GF-D8 (cell line): ENCODE results near the gene DCST1.

Experiments
- DNase-seq: peaks from one replicate; lab custom pipeline; 2025; lab: John Stamatoyannopoulos, UW

The DCST1 gene

DNA sequence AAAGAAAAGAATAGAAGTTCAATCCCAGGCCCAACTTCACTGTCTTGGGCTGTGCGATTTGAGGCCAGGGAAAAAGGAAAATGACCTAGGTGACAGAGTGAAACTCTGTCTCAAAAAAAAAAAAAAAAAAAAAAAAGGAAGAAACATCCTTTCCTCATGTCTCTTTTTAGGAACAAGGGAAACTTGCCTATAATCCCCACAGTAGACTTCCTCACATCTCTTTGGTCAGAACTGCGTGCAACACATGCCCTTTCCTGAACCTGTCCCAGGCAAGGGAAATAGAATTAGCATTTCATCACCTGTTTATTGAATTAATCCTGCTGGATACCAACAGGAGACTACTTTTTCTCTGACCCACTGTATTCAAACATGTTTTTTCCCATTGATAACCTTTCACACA is 2.3 kb downstream of the DCST1 start:
- no peak for DNase-seq

DNA sequence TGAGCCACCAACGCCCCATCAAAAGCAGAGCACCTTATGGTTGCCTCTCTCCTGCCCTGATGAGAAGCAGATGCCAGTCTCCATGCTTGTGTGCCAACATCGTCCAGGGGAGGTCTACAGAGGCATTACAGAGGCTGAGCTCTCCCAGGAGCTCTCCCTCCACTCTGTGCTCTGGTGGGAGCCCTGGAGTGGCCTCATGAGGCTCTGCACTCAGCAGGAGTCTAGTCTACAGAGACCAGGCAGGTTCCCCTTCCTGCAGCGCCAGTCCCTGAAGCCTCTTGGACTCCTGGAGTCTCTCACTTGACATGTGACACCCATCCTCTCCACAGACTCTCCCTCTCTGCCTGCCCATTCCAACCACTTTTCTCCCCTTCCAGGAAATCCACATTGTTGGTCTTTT is 3.4 kb downstream of the DCST1 start:
- DNase-seq, result no peak

DNA sequence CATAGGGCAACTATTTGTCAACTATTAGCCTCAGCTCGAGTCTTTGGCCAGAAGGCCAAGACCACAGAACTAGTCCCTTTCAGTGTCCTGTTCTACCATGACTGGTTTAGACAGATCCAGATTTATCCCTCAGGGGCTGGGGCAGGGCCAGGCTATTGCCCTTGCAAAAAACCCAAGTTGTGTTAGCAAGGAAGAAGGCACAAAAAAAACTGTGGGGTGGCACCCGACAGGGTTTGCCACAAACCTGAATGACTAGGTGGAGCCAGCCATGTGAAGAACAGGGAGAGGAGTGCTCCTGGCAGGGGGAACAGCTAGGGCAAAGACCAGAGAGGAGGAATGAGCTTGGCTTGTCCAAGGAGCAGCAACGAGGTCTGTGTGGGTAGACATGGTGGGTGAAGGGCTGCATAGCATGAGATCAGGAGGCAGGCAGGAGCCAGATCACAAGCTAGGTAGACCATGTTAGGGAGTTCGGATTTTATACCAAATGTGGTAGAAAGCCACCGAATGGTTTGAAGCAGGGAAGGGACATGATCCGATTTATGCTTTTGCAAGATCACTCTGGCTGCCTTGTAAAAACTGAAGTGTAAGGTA is 4.3 kb downstream of the DCST1 start:
- no peak for DNase-seq

DNA sequence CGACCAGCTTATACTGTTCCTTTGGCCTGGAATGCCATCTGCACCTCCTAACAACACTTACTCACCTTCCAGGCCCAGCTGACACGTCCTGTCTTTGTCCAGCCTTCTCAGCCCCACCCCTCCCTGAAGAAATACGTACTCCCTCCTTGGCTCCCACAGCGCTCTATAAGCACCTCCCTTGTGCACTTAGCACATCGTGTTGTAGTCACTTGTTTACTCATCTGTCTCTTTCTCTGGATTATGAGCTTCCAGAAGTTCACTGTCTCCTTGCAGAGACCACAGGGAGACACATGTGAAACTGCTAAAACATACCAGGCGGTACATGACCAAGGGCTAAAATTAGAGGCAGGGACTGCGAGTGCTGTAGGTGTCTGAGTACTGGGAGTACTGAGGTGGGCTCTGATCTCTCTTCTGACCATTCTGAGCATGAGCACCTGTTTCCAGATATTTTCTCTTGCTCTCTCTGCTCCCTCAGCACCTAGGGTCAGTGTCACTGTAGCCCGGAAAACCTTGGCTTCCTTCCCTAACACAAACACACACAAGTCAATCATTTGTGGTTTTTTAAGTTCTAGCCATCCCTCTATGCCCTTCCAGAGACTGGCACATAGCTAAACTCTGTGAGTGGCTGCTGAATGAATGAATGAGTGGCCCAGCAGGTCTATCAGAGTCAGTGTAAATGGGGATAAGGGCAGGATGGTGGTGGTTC is 5.1 kb downstream of the DCST1 start:
- no peak for DNase-seq

DNA sequence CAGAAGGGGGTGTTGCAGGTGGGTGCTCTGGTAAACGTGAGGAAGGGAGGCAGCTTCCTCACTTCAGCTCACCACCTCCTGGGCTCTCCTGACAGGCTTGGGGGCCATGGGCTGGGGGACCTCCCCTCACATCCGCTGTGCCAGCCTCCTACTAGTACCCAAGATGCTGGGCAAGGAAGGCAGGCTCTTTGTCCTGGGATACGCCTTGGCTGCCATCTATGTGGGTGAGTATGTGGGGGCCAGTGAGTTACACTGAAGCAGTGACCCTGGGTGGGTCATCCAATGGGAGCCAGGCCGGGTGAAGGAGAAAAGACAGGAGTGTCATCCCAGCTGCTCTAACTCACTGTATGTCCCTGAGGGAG is 5.7 kb downstream of the DCST1 start:
- DNase-seq, result no peak

DNA sequence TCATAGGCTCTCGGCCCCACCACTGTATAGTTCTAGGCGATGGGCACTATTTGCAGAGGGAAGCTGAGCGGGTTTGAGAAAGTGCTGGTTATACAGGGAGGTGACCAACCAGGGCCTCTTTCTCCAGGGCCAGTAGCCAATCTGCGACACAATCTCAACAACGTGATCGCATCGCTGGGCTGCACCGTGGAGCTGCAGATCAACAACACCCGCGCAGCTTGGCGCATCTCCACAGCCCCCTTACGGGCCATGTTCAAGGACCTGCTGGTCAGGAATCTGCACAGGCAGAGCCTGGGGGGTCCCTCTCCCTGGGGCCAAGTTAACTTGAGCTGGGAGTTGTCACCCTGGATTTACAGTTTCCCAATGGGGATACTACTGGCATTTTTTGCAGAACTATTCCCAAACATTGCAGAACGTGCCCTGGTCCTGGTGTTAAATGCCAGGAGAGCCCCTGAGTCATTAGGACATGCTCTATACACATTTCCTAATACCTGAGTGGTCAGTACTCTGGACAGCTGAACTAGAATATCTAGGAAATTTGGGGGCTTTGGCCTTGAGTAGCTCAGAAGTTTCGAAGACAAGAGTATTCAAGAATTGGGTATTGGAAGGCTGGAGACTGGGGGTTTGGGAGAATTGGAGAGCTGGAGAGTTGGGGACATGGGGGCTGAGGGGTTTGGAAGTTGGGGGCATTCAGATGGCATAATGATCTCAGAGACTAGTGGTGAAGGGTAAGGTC is 6.9 kb downstream of the DCST1 start:
- DNase-seq, result no peak

DNA sequence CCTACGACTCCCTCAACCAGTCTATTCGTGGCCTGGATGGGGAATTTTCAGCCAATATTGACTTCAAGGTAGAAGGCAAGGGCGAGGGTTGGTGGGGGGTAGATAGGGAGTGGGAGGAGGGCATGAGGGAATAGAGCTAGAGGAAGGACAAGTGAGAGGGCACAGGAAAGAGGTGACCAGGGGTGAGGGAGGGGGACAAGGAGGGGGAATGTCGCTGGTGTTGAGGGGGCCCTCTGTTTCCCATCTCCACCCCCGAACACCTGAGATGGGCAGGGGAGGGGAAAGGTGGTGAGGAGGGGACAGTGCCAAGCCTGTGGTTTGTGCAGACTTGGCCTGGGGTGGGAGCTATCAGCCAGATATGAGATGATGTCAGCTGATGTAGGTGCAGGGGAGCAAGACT is 9.2 kb downstream of the DCST1 start:
- no peak for DNase-seq

DNA sequence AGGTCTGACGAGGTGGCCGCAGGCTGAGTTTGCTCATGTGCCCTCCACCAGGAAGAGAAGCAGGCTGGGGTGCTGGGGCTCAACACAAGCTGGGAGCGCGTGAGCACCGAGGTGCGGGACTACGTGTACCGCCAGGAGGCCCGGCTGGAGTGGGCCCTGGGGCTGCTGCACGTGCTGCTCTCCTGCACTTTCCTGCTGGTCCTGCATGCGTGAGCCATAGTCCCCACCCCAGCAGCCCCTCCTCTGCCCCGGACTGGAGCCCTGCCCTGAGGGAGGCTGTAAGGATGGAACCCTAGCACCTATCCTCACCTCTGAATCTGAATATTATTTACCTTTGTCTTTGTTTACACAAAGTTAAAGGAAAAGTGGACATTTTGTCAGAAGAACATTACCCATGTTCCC is 9.7 kb downstream of the DCST1 start:
- no peak for DNase-seq

DNA sequence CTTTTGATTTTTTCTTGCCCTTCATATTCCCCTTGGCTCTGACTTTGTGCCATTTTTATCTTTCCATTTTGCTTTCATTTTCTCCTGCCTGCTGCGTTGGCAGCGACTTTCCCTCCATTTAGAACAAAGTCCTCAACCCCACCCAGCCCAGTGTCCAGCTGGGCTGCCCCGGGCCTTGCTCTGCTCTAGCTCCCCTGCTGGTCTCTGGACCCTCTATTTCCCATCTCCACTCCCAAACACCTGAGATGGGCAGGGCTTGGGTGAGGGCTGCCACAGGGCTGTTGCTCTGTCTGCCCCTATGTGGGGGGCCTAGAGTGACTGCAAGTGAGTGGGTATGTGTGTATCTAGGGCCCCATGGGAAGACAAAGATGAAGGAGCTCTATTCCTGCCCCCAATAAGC is 10.2 kb downstream of the DCST1 start:
- no peak for DNase-seq

DNA sequence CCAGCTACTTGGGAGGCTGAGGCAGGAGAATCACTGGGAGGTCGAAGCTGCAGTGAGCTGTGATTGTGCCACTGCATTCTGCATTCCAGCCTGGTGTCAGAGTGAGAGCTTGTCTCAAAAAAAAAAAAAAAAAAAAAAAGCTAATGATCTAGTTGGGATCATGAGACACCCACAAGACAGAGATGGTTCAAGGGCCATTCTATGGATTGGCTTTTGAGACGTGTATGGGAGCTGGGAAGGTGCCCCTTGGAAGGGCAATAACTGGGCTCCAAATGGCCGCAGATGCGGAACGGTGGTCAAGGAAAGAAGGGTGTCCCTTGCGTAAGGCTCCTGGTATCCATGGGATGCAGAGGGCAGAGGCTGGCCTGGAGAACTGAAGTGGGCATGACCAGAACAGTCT is 10.7 kb downstream of the DCST1 start:
- DNase-seq, result no peak

DNA sequence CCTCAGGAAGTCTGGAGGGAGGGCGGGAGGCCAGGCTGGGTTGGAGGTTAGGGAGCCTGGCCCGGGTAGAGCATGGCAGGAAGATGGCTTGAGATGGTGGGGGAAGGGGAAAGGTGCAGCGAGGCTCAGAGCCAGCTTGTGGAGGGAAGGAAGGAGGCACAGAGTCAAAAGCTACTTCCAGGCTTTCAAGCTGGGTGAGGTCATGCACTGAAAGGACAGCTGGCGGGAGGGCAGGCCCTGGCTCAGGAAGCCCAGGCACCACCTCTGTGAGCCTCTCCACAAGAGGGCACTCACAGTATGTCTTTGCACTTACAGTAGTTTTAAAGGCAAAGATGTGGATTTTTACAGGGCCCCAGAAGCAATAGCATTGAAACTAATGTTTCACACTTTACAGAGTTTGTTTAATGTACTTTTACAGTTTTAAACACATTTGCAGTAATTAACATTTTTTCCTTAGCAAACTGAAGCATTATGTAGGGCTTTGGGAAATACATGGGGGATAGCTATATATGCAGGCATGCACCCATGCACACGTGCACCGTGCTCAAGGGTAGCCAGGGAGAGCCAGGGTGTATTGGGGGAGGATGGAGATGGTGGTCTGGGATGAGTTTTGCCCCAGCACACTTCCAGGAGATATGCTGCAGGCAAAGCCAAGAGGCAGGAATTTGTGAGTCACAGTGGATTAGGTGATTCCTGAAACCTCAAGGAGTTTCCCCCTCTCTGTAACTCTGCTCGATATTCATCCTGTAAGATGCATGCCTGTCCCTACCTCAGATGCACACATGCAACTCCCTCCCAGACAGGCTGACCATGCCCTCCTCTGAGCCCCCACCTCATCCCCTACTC is 11.4 kb downstream of the DCST1 start:
- peak; percentile 39 for DNase-seq

DNA sequence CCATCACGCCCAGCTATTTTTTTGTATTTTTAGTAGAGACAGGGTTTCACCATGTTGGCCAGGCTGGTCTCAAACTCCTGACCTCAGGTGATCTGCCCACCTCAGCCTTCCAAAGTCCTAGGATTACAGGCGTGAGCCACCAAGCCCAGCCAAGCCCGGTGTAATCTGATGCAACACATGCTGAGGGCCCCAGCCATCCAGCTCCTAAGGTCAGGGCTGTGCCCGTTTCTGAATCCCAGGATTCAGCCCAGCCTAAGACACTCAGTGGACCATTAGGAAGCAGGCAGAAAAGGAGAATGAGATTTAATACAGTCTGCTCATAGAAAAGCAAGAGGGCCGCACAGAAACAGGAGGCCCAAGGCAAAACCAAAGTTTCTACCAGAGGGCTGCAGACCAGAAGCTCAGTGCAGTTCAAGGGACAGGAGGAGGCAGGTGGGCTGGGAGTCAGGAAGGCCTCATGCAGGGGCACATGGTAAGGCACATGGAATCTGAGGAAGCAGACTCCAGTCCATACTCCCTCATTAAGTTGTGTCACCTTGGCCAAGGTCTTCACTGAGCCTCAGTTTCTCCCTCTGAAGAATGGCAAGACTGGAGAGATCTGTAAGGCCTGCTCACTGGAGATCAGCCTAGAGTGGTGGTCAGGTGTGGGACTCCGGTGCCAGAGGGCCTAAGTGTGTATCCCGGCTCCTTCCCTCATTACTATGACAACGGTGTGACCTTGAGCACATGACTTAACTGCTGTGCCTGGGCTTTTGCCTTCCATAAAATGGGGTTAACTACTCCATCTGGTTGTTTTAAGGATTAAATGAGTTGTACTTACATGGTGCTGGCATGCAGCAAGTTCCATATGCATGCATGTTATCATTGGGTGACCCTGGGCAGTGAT is 15.1 kb downstream of the DCST1 start:
- no peak for DNase-seq

DNA sequence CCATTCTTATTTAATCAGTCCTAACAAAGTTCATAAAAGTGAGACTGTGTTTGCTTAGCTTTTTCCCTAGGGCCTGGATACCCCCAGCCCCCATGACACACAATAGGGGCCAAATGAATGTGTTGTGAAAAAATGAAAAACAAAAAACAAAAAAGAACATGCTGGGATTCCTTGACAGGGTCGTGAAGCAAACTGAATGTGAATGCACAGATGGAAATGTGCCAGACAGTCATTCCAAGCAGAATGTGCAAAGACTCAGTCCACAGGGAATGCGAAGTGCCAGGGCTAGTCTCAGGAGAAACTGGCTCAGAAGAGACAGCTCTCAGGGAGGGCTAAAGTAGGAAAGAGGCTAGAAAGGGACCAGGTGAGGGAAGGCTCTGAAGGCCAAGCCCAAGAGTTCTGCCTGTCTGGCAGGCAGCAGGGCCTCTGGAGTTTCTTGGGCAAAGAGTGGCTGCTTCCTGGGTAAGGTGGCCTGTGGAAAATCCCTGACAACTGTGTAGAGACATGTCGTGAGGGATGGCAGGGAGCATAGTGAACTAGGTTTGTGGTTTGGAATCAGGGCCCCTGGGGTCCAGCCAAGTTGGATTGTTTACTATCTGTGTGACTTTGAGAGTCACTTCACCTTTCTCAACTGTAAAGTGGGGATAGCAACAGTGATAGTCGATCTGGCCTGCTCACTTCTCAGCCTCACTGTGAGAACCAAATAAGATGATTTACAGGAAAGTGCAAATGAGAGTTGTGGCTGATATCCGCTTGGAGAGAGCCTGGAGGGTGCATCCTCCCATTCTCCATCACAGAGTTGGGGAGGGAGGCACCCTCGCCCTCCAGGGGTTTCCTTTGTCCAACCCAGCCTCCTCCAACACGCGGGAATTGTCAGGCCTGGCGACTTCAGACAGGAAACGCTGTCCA is 16.3 kb downstream of the DCST1 start:
- no peak for DNase-seq

DNA sequence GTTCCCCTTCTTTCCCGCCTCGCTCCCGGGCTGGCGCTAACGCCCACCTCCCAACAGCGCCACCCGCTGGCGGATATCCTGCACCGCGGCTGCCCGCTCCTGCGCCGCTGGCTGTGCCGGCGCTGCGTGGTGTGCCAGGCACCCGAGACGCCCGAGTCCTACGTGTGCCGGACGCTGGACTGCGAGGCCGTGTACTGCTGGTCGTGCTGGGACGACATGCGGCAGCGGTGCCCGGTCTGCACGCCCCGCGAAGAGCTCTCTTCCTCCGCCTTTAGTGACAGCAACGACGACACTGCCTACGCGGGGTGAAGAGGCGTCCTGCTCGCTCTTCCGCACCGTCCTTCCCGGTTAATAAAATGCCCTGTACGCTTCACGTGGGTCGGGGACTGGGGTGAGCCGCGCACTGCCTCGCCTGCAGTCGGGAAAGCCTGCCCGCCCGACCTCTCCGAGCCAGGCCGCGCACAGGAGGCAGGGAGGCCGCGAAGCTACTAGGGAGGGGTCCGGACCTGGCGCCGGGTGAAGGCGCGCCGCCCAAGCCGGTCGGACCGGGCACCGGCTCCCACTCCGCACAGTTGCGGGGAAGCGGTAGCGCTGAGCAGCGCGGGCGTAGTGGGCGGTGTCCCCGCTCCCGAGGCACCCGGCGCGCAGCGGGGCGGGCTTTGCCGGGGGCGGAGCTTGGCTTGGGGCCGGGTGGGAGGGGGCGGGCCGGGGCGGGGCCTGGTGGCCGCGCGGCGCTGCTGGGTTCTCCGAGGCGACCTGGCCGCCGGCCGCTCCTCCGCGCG is 17.1 kb downstream of the DCST1 start, which contains the start of gene ADAM15:
TSS of gene ADAM15 (plus strand) at position 757 of the 782 bp plus-strand sequence. CDS start 71 bp downstream, outside the sequence.
- DNase-seq, result peak; percentile 57

DNA sequence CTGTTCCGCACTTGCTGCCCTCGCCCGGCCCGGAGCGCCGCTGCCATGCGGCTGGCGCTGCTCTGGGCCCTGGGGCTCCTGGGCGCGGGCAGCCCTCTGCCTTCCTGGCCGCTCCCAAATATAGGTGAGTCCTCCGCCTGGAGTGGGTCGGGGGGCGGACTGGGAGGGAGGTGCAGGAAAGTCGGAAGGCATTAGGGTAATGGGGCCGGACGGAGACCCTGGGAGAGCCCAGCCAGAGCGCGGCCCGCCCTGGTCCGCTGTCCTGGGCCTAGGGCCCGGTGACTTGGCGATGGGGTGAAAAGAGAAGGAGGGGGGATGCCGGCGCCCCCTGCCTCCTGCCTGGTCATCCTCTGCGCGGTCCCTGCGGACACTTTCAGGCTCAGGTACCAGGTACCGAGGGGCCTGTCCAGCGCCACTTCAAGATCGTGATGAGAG is 17.7 kb downstream of the DCST1 start:
- DNase-seq, result no peak

DNA sequence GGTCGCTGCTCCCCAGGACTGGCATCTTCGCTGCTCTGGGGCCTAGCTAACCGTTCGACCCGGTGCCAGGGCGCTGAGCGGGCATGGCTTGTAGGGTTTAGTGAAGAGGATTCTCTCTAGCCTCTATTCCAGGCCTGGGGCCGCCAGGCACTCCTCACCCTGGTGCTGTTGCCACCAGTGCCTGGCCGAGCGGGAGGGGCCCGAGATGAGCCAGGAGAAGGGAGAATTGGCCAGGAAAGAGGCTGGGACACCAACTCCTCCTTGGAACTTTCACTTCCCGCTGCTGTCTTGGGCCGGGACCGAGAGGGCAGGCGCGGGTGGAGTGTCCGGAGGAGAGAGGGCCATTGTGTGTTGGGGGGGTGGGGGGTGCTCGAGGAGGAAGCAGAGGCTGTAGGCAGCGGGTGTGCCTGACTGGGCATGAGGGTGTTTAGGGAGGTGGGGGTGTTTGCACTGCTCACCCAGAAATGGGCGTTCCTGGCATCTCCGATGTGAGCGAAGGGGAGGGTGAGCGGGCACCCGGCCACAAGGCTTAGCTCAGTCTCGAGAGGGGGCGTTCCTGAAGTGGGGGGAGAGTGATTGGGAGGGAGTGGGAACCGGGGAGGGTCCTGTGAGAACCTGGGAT is 18.3 kb downstream of the DCST1 start:
- DNase-seq, result no peak

DNA sequence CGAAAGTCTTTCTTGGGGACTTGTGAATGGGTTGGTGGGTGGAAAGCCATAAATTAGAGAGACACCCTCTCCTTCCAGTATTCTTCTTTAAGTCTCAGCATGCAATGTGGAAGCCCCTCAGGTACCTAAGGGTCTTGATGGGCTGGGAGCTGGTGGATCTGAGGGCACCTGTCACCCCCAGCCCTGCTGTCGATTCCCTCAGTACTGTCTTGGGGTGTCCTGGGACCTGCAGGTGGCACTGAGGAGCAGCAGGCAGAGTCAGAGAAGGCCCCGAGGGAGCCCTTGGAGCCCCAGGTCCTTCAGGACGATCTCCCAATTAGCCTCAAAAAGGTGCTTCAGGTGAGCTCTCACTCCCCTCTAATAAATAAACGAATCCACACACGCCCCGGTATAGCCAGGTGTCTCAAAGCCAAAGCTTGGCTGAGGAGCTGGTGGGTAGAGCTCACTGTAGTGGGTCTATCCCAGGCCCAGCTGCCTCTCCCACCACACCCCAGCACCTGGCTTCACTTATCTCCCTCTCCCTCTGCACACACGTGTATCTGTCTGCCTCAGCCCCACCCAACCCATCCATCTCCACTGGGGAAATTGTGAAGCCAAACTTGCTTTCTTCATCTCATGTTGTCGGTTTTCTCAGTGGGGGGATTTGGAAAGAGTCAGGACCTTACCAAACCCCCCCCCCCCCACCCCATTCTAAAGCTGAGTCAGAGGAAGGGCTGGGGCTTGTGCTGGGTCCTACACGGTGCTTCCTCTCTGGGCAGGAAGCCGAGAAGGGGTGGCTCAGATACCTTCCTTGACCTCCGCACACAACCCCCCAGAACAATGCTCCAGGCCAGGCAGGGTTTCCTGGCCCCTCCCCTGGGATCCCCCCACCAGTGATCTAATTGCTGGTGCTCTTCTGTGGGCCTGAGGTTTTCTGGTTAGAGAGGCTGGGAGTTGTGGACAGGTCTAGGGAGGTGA is 19.1 kb downstream of the DCST1 start:
- no peak for DNase-seq
